Measurements from ENCODE around the gene ADGRV1. TPM values are rescaled to one million over a fixed set of nuclear protein-coding genes. Genes with fewer than 3 reads are reported as not detected.
"Not testable (repeated sequence)": the region's sequence is repeated elsewhere in the genome, so short reads cannot be mapped to it uniquely, and the experiment has no call there.

ADGRV1 gene
- polyA plus RNA-seq, 3 donors from 2014 or later, result 0.43 TPM; not detected in 2

GRCh38 chr5:90561766-90562165 lies 3.2 kb downstream of the ADGRV1 start:
- Mint-ChIP-seq H3K9me3 (peaks cover 0 to 2% (median 0%) of the 10 kb centered on the region in 6 donors), H3K27me3 (ENCODE audit: low read depth in 3 of 3) (peaks cover 3 to 14% (median 6%) of the 10 kb centered on the region in 3 donors), H3K4me3 (no peak overlapping the region), H3K4me1 (peaks cover 0 to 6% of the 10 kb centered on the region in 2 donors), H3K27ac (no peak overlapping the region), H3K36me3 (no peaks in the 10 kb centered on the region)
- no peak for DNase-seq

- H3K4me1 Mint-ChIP-seq, result peaks cover 0 to 6% of the 10 kb centered on the region in 2 donors
- no peak overlapping the region for H3K4me3 Mint-ChIP-seq
- no peak overlapping the region for H3K27ac Mint-ChIP-seq
- H3K36me3 Mint-ChIP-seq, result no peaks in the 10 kb centered on the region
- H3K9me3 Mint-ChIP-seq, result peaks cover 0 to 2% (median 0%) of the 10 kb centered on the region in 6 donors
- H3K27me3 Mint-ChIP-seq (ENCODE audit: low read depth in 3 of 3), result peaks cover 3 to 13% (median 6%) of the 10 kb centered on the region in 3 donors
- no peak for DNase-seq
Observed at GRCh38 chr5:90562341-90562740, 3.7 kb downstream of the ADGRV1 start.

- no peak overlapping the region for H3K4me3 Mint-ChIP-seq
- no peak overlapping the region for H3K27ac Mint-ChIP-seq
- peaks cover 0 to 6% (median 0%) of the 10 kb centered on the region in 6 donors for H3K9me3 Mint-ChIP-seq
- H3K4me1 Mint-ChIP-seq, result peaks cover 0 to 2% of the 10 kb centered on the region in 2 donors
- H3K36me3 Mint-ChIP-seq, result no peaks in the 10 kb centered on the region
- DNase-seq, result no peak
- H3K27me3 Mint-ChIP-seq (ENCODE audit: low read depth in 3 of 3), result peaks cover 2 to 11% (median 6%) of the 10 kb centered on the region in 3 donors
Observed at GRCh38 chr5:90563108-90563507, 4.5 kb downstream of the ADGRV1 start.

GRCh38 chr5:90565491-90565890 lies 6.9 kb downstream of the ADGRV1 start:
- Mint-ChIP-seq H3K4me1 (no peaks in the 10 kb centered on the region), H3K27me3 (ENCODE audit: low read depth in 3 of 3) (peaks cover 0 to 7% (median 4%) of the 10 kb centered on the region in 3 donors), H3K4me3 (no peak overlapping the region), H3K9me3 (peaks cover 0 to 11% (median 1%) of the 10 kb centered on the region in 6 donors), H3K27ac (no peak overlapping the region), H3K36me3 (no peaks in the 10 kb centered on the region)
- no peak for DNase-seq

GRCh38 chr5:90569084-90569483 lies 10.5 kb downstream of the ADGRV1 start:
- H3K27ac Mint-ChIP-seq, result no peak overlapping the region
- peaks cover 0 to 11% (median 2%) of the 10 kb centered on the region in 6 donors for H3K9me3 Mint-ChIP-seq
- DNase-seq, result no peak

GRCh38 chr5:90570034-90570433 lies 11.4 kb downstream of the ADGRV1 start:
- Mint-ChIP-seq H3K4me1 (no peaks in the 10 kb centered on the region), H3K9me3 (peaks cover 0 to 10% (median 2%) of the 10 kb centered on the region in 6 donors), H3K27ac (no peak overlapping the region), H3K27me3 (ENCODE audit: low read depth in 3 of 3) (peaks cover 0 to 17% (median 8%) of the 10 kb centered on the region in 3 donors), H3K4me3 (no peak overlapping the region), H3K36me3 (no peaks in the 10 kb centered on the region)
- DNase-seq, result no peak

More at GRCh38 chr5:90569084-90569483, 10.5 kb downstream of the ADGRV1 start:
- Mint-ChIP-seq H3K4me1 (no peaks in the 10 kb centered on the region), H3K36me3 (no peaks in the 10 kb centered on the region), H3K27me3 (ENCODE audit: low read depth in 3 of 3) (peaks cover 0 to 14% (median 8%) of the 10 kb centered on the region in 3 donors), H3K4me3 (no peak overlapping the region)

- Mint-ChIP-seq H3K27me3 (ENCODE audit: low read depth in 3 of 3) (peaks cover 0 to 17% (median 3%) of the 10 kb centered on the region in 3 donors), H3K9me3 (peaks cover 0 to 12% (median 2%) of the 10 kb centered on the region in 6 donors)
Observed at GRCh38 chr5:90571147-90571773, 12.7 kb downstream of the ADGRV1 start.

GRCh38 chr5:90575712-90576111 lies 17.1 kb downstream of the ADGRV1 start:
- Mint-ChIP-seq H3K4me1 (no peaks in the 10 kb centered on the region), H3K27me3 (ENCODE audit: low read depth in 3 of 3) (peaks cover 3 to 13% (median 10%) of the 10 kb centered on the region in 3 donors)

More at GRCh38 chr5:90571147-90571773, 12.7 kb downstream of the ADGRV1 start:
- no peaks in the 10 kb centered on the region for H3K36me3 Mint-ChIP-seq
- no peak for DNase-seq
- H3K27ac Mint-ChIP-seq, result no peak overlapping the region
- H3K4me3 Mint-ChIP-seq, result no peak overlapping the region
- H3K4me1 Mint-ChIP-seq, result no peaks in the 10 kb centered on the region

GRCh38 chr5:90576566-90576965 lies 18.0 kb downstream of the ADGRV1 start:
- not testable (repeated sequence) for H3K27me3 Mint-ChIP-seq (ENCODE audit: low read depth in 3 of 3); H3K4me1 Mint-ChIP-seq; DNase-seq; H3K36me3 Mint-ChIP-seq; H3K27ac Mint-ChIP-seq; H3K4me3 Mint-ChIP-seq
- H3K9me3 Mint-ChIP-seq, result peaks cover 0 to 19% (median 7%) of the 10 kb centered on the region in 6 donors

More at GRCh38 chr5:90575712-90576111, 17.1 kb downstream of the ADGRV1 start:
- no peak overlapping the region for H3K27ac Mint-ChIP-seq
- no peak for DNase-seq
- H3K9me3 Mint-ChIP-seq, result peaks cover 0 to 19% (median 7%) of the 10 kb centered on the region in 6 donors
- no peak overlapping the region for H3K4me3 Mint-ChIP-seq
- no peaks in the 10 kb centered on the region for H3K36me3 Mint-ChIP-seq

GRCh38 chr5:90579905-90580304 lies 21.3 kb downstream of the ADGRV1 start:
- not testable (repeated sequence) for H3K27ac Mint-ChIP-seq; H3K36me3 Mint-ChIP-seq; H3K4me3 Mint-ChIP-seq; H3K27me3 Mint-ChIP-seq (ENCODE audit: low read depth in 3 of 3); H3K4me1 Mint-ChIP-seq; DNase-seq
- peaks cover 0 to 19% (median 7%) of the 10 kb centered on the region in 6 donors for H3K9me3 Mint-ChIP-seq

GRCh38 chr5:90581956-90582355 lies 23.4 kb downstream of the ADGRV1 start:
- Mint-ChIP-seq H3K4me1 (no peaks in the 10 kb centered on the region), H3K4me3 (no peak overlapping the region), H3K27ac (no peak overlapping the region), H3K9me3 (peaks cover 0 to 11% (median 3%) of the 10 kb centered on the region in 6 donors), H3K36me3 (no peaks in the 10 kb centered on the region), H3K27me3 (ENCODE audit: low read depth in 3 of 3) (peaks cover 4 to 16% (median 5%) of the 10 kb centered on the region in 3 donors)
- no peak for DNase-seq

GRCh38 chr5:90585337-90585986 lies 26.9 kb downstream of the ADGRV1 start:
- Mint-ChIP-seq H3K27me3 (ENCODE audit: low read depth in 3 of 3) (peaks cover 3 to 13% (median 6%) of the 10 kb centered on the region in 3 donors), H3K36me3 (peaks cover 0 to 3% (median 0%) of the 10 kb centered on the region in 3 donors), H3K4me3 (no peak overlapping the region), H3K4me1 (no peaks in the 10 kb centered on the region), H3K9me3 (peaks cover 0 to 4% (median 0%) of the 10 kb centered on the region in 6 donors), H3K27ac (no peak overlapping the region)
- DNase-seq, result no peak

GRCh38 chr5:90586469-90586868 lies 27.9 kb downstream of the ADGRV1 start:
- no peak overlapping the region for H3K27ac Mint-ChIP-seq
- H3K4me3 Mint-ChIP-seq, result no peak overlapping the region
- H3K27me3 Mint-ChIP-seq (ENCODE audit: low read depth in 3 of 3), result peaks cover 2 to 13% (median 6%) of the 10 kb centered on the region in 3 donors
- no peaks in the 10 kb centered on the region for H3K4me1 Mint-ChIP-seq
- DNase-seq, result no peak
- peaks cover 0 to 3% (median 0%) of the 10 kb centered on the region in 3 donors for H3K36me3 Mint-ChIP-seq
- H3K9me3 Mint-ChIP-seq, result peaks cover 0 to 2% (median 0%) of the 10 kb centered on the region in 6 donors

- H3K27ac Mint-ChIP-seq, result no peak overlapping the region
Observed at GRCh38 chr5:90590170-90590569, 31.6 kb downstream of the ADGRV1 start.

More at GRCh38 chr5:90590170-90590569, 31.6 kb downstream of the ADGRV1 start:
- Mint-ChIP-seq H3K27me3 (ENCODE audit: low read depth in 3 of 3) (peaks cover 2 to 13% (median 2%) of the 10 kb centered on the region in 3 donors), H3K4me3 (no peak overlapping the region), H3K36me3 (peaks cover 0 to 3% (median 0%) of the 10 kb centered on the region in 3 donors), H3K9me3 (peaks cover 0 to 5% (median 0%) of the 10 kb centered on the region in 6 donors), H3K4me1 (no peaks in the 10 kb centered on the region)
- DNase-seq, result no peak

All from immature natural killer cell (primary cell).